ENCODE measurements around the gene FYN. TPM values are rescaled to one million over a fixed set of nuclear protein-coding genes. Genes with fewer than 3 reads are reported as not detected.

FYN gene
- total and polyA plus RNA-seq, 10 of the 15 experiments (the other 5 are each of a cell fraction or from before 2014, with no cell fraction given): 51.4 to 247 (median 138) TPM

DNA sequence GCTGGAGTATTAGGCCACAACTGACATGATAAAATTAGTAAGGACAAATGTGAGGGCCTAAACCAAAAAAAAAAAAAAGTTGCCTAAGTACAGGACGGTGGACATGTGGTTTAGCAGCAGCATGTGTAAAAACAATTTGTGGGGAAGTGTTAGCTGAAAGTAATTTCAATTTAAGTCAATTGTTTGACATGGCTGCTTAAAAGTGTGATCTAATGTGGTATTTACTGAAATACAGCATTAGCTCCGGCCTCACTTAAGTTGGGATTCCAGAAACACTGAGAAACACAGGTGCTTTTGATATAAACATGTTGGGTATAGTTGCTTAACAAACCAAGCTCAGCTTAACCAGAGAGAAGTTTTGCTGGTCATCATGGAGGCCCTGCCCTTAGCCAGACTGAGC is 119.7 kb downstream of the FYN start:
- H3K27ac ChIP-seq (ENCODE audit: control insufficient read depth, insufficient read depth): peak overlapping the region; percentile 68
- TF ChIP-seq NR2C2 (IDR thresholded peaks at IDR 0.05; ENCODE audit: borderline replicate concordance, control insufficient read depth, insufficient read length, low read depth): no peak
- TF ChIP-seq, protein P1, sequence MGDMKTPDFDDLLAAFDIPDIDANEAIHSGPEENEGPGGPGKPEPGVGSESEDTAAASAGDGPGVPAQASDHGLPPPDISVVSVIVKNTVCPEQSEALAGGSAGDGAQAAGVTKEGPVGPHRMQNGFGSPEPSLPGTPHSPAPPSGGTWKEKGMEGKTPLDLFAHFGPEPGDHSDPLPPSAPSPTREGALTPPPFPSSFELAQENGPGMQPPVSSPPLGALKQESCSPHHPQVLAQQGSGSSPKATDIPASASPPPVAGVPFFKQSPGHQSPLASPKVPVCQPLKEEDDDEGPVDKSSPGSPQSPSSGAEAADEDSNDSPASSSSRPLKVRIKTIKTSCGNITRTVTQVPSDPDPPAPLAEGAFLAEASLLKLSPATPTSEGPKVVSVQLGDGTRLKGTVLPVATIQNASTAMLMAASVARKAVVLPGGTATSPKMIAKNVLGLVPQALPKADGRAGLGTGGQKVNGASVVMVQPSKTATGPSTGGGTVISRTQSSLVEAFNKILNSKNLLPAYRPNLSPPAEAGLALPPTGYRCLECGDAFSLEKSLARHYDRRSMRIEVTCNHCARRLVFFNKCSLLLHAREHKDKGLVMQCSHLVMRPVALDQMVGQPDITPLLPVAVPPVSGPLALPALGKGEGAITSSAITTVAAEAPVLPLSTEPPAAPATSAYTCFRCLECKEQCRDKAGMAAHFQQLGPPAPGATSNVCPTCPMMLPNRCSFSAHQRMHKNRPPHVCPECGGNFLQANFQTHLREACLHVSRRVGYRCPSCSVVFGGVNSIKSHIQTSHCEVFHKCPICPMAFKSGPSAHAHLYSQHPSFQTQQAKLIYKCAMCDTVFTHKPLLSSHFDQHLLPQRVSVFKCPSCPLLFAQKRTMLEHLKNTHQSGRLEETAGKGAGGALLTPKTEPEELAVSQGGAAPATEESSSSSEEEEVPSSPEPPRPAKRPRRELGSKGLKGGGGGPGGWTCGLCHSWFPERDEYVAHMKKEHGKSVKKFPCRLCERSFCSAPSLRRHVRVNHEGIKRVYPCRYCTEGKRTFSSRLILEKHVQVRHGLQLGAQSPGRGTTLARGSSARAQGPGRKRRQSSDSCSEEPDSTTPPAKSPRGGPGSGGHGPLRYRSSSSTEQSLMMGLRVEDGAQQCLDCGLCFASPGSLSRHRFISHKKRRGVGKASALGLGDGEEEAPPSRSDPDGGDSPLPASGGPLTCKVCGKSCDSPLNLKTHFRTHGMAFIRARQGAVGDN (IDR thresholded peaks at IDR 0.05): peak; percentile 97
- TF ChIP-seq, protein P2, sequence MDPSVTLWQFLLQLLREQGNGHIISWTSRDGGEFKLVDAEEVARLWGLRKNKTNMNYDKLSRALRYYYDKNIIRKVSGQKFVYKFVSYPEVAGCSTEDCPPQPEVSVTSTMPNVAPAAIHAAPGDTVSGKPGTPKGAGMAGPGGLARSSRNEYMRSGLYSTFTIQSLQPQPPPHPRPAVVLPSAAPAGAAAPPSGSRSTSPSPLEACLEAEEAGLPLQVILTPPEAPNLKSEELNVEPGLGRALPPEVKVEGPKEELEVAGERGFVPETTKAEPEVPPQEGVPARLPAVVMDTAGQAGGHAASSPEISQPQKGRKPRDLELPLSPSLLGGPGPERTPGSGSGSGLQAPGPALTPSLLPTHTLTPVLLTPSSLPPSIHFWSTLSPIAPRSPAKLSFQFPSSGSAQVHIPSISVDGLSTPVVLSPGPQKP (IDR thresholded peaks at IDR 0.05; ENCODE audit: low read depth, low read length): no peak
- no peak for TF ChIP-seq ASH2L (IDR thresholded peaks at IDR 0.05; ENCODE audit: borderline replicate concordance, low read depth)
- TF ChIP-seq MEF2A (IDR thresholded peaks at IDR 0.05; ENCODE audit: insufficient read depth, low read depth, low read length): no peak
- TF ChIP-seq JUNB (IDR thresholded peaks at IDR 0.05): no peak
- TF ChIP-seq NFIC (IDR thresholded peaks at IDR 0.05; ENCODE audit: low read depth, low read length): peak; percentile 25; the same call in 1 of the 2 replicates
- TF ChIP-seq, protein P3, sequence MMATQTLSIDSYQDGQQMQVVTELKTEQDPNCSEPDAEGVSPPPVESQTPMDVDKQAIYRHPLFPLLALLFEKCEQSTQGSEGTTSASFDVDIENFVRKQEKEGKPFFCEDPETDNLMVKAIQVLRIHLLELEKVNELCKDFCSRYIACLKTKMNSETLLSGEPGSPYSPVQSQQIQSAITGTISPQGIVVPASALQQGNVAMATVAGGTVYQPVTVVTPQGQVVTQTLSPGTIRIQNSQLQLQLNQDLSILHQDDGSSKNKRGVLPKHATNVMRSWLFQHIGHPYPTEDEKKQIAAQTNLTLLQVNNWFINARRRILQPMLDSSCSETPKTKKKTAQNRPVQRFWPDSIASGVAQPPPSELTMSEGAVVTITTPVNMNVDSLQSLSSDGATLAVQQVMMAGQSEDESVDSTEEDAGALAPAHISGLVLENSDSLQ (IDR thresholded peaks at IDR 0.05): no peak
- TF ChIP-seq BACH1 (IDR thresholded peaks at IDR 0.05; ENCODE audit: borderline replicate concordance): no peak
- TF ChIP-seq LARP7 (IDR thresholded peaks at IDR 0.05): no peak
- TF ChIP-seq NBN (IDR thresholded peaks at IDR 0.05): peak; percentile 57
- TF ChIP-seq BCL11A (IDR thresholded peaks at IDR 0.05; ENCODE audit: low read depth, low read length): no peak
- TF ChIP-seq, protein P4, sequence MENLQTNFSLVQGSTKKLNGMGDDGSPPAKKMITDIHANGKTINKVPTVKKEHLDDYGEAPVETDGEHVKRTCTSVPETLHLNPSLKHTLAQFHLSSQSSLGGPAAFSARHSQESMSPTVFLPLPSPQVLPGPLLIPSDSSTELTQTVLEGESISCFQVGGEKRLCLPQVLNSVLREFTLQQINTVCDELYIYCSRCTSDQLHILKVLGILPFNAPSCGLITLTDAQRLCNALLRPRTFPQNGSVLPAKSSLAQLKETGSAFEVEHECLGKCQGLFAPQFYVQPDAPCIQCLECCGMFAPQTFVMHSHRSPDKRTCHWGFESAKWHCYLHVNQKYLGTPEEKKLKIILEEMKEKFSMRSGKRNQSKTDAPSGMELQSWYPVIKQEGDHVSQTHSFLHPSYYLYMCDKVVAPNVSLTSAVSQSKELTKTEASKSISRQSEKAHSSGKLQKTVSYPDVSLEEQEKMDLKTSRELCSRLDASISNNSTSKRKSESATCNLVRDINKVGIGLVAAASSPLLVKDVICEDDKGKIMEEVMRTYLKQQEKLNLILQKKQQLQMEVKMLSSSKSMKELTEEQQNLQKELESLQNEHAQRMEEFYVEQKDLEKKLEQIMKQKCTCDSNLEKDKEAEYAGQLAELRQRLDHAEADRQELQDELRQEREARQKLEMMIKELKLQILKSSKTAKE (IDR thresholded peaks at IDR 0.05; ENCODE audit: low read depth, poor library complexity, severe bottlenecking): peak; percentile 26
- no peak for TF ChIP-seq SIX5 (IDR thresholded peaks at IDR 0.05; ENCODE audit: low read depth, low read length, severe bottlenecking)
- TF ChIP-seq IKZF2 (IDR thresholded peaks at IDR 0.05): peak; percentile 48 to 56; a peak in 2 of 4 replicates
- no peak for TF ChIP-seq STAT3 (IDR thresholded peaks at IDR 0.05; ENCODE audit: low read depth, low read length)
- no peak for TF ChIP-seq TBL1XR1 (IDR thresholded peaks at IDR 0.05; ENCODE audit: low read depth, low read length)

More for the DNA sequence above, 119.7 kb downstream of the FYN start:
- DNase-seq (ENCODE audit: low read depth, low spot score): no peak
- Histone ChIP-seq H3K4me2 (ENCODE audit: control insufficient read depth, insufficient read depth) (no peak overlapping the region), H3K79me2 (ENCODE audit: control insufficient read depth, insufficient read depth, low read length) (peaks cover 56% of the 10 kb centered on the region), H3K9ac (ENCODE audit: control insufficient read depth, insufficient read depth, low read length) (no peak overlapping the region), H3K36me3 (ENCODE audit: control insufficient read depth in 2 of 2, insufficient read depth in 2 of 2, low read length in 1 of 2) (peaks cover 5 to 8% of the 10 kb centered on the region in 2 experiments; a peak in 2 of 4 replicates), H2AFZ (ENCODE audit: control insufficient read depth, low read depth, low read length) (no peak overlapping the region), H3K4me3 (no peak overlapping the region), H3K4me1 (ENCODE audit: control insufficient read depth, insufficient read depth, low read length) (peaks cover 53% of the 10 kb centered on the region), H4K20me1 (ENCODE audit: control insufficient read depth, insufficient read depth) (no peaks in the 10 kb centered on the region), H3K27me3 (replicated peaks in 1 of 2; ENCODE audit: control insufficient read depth in 2 of 2, insufficient read depth in 2 of 2, low read length in 1 of 2) (no peaks in the 10 kb centered on the region), H3K9me3 (replicated peaks; ENCODE audit: control insufficient read depth, insufficient read depth, low read length) (no peaks in the 10 kb centered on the region; the same call in 2 of the 3 replicates)
- SMC1A ChIA-PET (ENCODE audit: uncharacterized antibody, unreplicated experiment): interaction anchor here (0.6 to 5.3 kb wide), 22 partner anchors 9 to 1501 kb away, joined by 3 to 130 read pairs (median 7); no protein-coding TSS in a partner anchor
- CTCF ChIA-PET: interaction anchor here (0.8 to 3.3 kb wide), 12 partner anchors 9 to 495 kb away, joined by 3 to 62 read pairs (median 4); a partner anchor contains a TSS
- WGBS (ENCODE audit: insufficient coverage, insufficient replicate concordance, low lambda C conversion rate, missing lambda C conversion rate): 3% methylated on average over 2 of the region's 2 CpGs
- intact Hi-C loops (cut with micrococcal nuclease; ENCODE audit: unreplicated experiment) (no loop called here), in situ Hi-C loops (cut with MboI) (no loop called here)
- no peak for FAIRE-seq
- POLR2A ChIA-PET: interaction anchor here (0.7 to 3.3 kb wide), 7 partner anchors 9 to 91 kb away, joined by 3 to 56 read pairs (median 4); no protein-coding TSS in a partner anchor
- BruUV-seq (replicated peaks): no TSS peak
- RAD21 ChIA-PET (ENCODE audit: unreplicated experiment): interaction anchor here (0.7 to 5.0 kb wide), 16 partner anchors 10 to 120 kb away, joined by 3 to 92 read pairs (median 10); partner anchors contain the start of gene FYN
- ATAC-seq: peak; percentile 42
